Lower lobe of right lung (tissue), 2 donors: ENCODE data around the gene TAC4. TPM values are rescaled to one million over a fixed set of nuclear protein-coding genes. Genes with fewer than 3 reads are reported as not detected.
A peak's percentile ranks its signal among the peaks of the same experiment; 100 is the strongest.

Experiments
- ATAC-seq, 2 donors: fragments of 200-7000 bp; cut with Tn5 transposase; one replicate each; pipeline ENCODE4 v1.9.1; 2020 to 2022; ENCODE audit warnings: mild to moderate bottlenecking in 2 of 2, moderate library complexity in 2 of 2
- DNase-seq: peaks from one replicate; pipeline ENCODE4 v3.0.0-alpha.2; 2020
- H3K27ac ChIP-seq: fragments of 200-600 bp; one replicate; pipeline ENCODE4 v1.8.0; 2022
- H3K27me3 ChIP-seq: fragments of 200-600 bp; one replicate; pipeline ENCODE4 v1.8.0; 2022; ENCODE audit warnings: low read depth
- H3K36me3 ChIP-seq: fragments of 200-600 bp; one replicate; pipeline ENCODE4 v1.8.0; 2022; ENCODE audit warnings: mild to moderate bottlenecking
- H3K4me1 ChIP-seq: fragments of 200-600 bp; one replicate; pipeline ENCODE4 v1.8.0; 2022
- H3K4me3 ChIP-seq: fragments of 200-600 bp; one replicate; pipeline ENCODE4 v1.8.0; 2022; ENCODE audit warnings: mild to moderate bottlenecking
- H3K9me3 ChIP-seq: fragments of 200-600 bp; one replicate; pipeline ENCODE4 v1.8.0; 2022
- CTCF ChIP-seq: fragments of 200-600 bp; IDR thresholded peaks from one replicate; pipeline ENCODE4 v1.8.0; 2022; ENCODE audit warnings: antibody characterized with exemption, mild to moderate bottlenecking
- intact Hi-C: fragments of 100-400 bp; cut with DNase I; formaldehyde crosslinking; loops from one replicate; pipeline ENCODE4 v1.11.0; 2022
- long read RNA-seq: library from polyadenylated mRNA; unstranded; transcript quantifications from one replicate; pipeline ENCODE4 v2.0.0, GENCODE V29; 2021
- total RNA-seq: library from RNA; stranded (reverse); fragmentation: NEBNext Ultra II Directional; extraction: Animal tissue kit (Norgen Biotek cat#: 25700); gene quantifications from one replicate; pipeline ENCODE4 v1.2.1, GENCODE V29; 2021
- donor health status: DM: no; HTN: yes; CAD: no; lungs with severe emphysema.

Gene TAC4
- not detected for total RNA-seq
- long read RNA-seq, partial matches to known transcripts: 0 of 7 reads
- long read RNA-seq, other reads (novel, unspliced or antisense): 7 of 7 reads

DNA sequence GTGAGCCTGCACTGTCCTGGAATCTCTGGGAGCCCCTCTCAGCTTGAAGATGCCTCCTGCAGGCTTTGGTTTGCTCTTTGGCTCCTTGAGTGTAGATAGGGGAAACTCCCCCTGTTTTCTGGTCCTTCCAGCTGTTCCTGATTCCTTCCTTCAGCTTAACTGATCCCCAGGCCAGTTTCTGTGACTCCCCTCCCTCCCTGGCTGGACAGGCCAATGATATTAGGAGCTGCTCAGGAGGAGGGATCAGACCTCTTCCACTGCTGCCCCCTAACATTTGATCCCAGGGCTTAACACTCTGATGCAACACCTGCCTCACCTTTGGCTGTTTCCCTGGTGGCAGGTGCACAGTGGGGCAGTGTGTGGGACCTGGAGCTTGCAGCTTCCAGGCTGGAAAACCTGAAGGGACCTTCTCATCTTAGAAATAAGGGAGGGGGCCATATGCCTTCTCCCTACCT lies at the start of gene TAC4:
Gene TAC4 (minus strand): TSS at position 51 of the 455 bp plus-strand sequence. CDS start 52 bp downstream, outside the sequence.
- H3K27me3 ChIP-seq: no peaks in the 10 kb centered on the region
- intact Hi-C loops: no loop called here
- H3K27ac ChIP-seq: no peak within 1 kb of the TSS
- H3K36me3 ChIP-seq: no peaks in the 10 kb centered on the region
- H3K9me3 ChIP-seq: no peaks in the 10 kb centered on the region
- no peak for TF ChIP-seq CTCF
- DNase-seq (no peak), ATAC-seq (no peak)
- H3K4me3 ChIP-seq: no peak within 1 kb of the TSS
- peaks cover 31% of the 10 kb centered on the region for H3K4me1 ChIP-seq

DNA sequence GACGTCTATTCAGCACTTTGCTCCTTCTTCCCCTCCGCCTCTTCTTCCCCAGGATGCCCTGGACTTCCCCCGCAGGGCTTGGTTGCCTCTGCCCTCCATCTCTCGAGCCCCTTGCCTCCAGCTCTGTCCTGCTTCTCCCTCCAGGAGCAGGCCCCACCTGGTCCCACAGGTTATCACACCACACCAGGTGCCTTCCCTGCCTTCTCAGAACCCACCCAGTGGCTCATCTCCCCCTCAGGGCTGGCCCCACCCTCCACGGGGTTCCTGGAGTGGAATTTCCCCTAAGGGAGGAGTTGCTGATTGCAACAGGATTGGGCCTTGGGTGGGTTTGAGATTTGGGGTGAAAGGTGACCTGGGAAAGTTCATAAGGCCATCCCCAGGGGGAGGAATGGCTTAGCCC lies 49.0 kb upstream of the TAC4 start:
- Histone ChIP-seq H3K27ac (no peak overlapping the region), H3K36me3 (no peaks in the 10 kb centered on the region), H3K27me3 (peaks cover 18% of the 10 kb centered on the region), H3K4me1 (no peaks in the 10 kb centered on the region), H3K9me3 (no peaks in the 10 kb centered on the region), H3K4me3 (no peak overlapping the region)
- no peak for TF ChIP-seq CTCF
- no peak for ATAC-seq
- no peak for DNase-seq
- intact Hi-C loops: no loop called here

DNA sequence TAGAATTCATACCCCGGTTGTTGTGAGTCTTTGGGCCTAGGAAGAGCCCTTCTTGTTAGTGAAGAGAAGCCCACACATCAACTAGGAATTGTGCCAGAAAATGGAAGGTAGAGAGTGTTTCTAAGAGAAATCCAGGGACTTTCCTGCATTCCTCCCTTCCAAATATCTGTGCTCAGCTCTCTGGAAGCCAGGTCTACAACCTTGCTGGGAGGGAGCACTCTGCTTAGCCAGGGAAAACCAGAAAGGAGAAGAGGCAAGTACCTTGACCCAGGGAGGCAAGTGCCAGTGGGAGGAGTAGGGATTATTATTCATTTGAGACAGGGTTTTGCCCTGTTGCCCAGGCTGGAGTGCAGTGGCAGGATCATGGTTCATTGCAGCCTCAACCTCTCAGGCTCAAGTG lies 48.4 kb upstream of the TAC4 start:
- Histone ChIP-seq H3K4me3 (no peak overlapping the region), H3K27me3 (peaks cover 24% of the 10 kb centered on the region), H3K4me1 (peaks cover 4% of the 10 kb centered on the region), H3K36me3 (no peaks in the 10 kb centered on the region), H3K9me3 (no peaks in the 10 kb centered on the region), H3K27ac (no peak overlapping the region)
- TF ChIP-seq CTCF: no peak
- ATAC-seq (no peak), DNase-seq (no peak)
- intact Hi-C loops: no loop called here

GRCh38 chr17:49895812-49896211 lies 47.9 kb upstream of the TAC4 start:
- intact Hi-C loops: no loop called here
- ATAC-seq: no peak
- H3K27me3 ChIP-seq: peaks cover 24% of the 10 kb centered on the region

DNA sequence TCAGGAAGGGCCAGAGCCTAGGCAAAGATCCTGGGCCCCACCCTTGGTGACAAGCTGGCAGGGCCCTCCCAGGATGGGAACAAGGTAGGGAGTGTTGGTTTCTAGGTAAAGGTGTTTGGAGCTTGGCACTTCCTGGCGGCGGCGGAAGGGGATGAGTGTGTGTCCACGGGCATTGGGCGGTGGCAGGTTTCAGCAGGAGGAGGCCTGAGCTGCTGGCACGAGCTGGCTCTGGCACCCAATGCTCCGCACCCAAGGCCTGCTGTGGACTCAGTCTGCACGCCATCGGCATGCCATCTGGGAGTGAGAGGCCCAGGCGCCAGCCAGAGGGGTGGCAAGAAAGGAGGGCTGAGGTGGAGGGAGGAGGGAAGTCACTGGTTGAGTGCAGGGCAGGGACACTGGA lies 46.9 kb upstream of the TAC4 start:
- ATAC-seq: peak; percentile 15 to 18
- H3K9me3 ChIP-seq: no peaks in the 10 kb centered on the region
- H3K4me1 ChIP-seq: peaks cover 9% of the 10 kb centered on the region
- no peak overlapping the region for H3K4me3 ChIP-seq
- no peaks in the 10 kb centered on the region for H3K36me3 ChIP-seq
- intact Hi-C loops: no loop called here
- peaks cover 23% of the 10 kb centered on the region for H3K27me3 ChIP-seq
- no peak for TF ChIP-seq CTCF
- peak; percentile 52 for DNase-seq
- no peak overlapping the region for H3K27ac ChIP-seq

More at GRCh38 chr17:49895812-49896211, 47.9 kb upstream of the TAC4 start:
- DNase-seq: no peak
- H3K4me1 ChIP-seq: peaks cover 8% of the 10 kb centered on the region
- TF ChIP-seq CTCF: no peak
- H3K36me3 ChIP-seq: no peaks in the 10 kb centered on the region
- H3K27ac ChIP-seq: no peak overlapping the region
- H3K4me3 ChIP-seq: no peak overlapping the region
- H3K9me3 ChIP-seq: no peaks in the 10 kb centered on the region
